ENCODE results near the gene SEC14L3. TPM values are rescaled to one million over a fixed set of nuclear protein-coding genes. Genes with fewer than 3 reads are reported as not detected.

Gene SEC14L3
- total and polyA plus RNA-seq, 10 of the 15 experiments (the other 5 are each of a cell fraction or from before 2014, with no cell fraction given), result 0.03 TPM; not detected in 9

DNA sequence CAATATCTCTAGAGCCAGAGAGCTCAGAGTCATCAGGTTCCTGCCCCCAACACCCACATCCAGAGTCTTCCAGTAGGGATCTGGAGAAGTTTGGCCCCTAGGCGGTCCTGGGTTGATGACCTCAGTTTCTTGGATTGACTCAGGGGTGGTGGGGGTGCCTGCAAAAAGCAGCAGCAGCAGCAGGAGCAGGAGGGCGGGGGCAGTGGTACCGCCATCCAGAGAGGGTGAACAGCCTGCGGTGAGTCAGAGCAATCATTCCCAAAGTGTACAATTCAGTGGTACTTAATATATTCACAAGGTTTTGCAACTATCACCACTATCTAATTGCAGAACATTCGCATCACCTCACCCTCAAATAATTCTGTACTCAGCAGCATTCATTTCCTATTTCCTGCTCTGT is 9.9 kb upstream of the SEC14L3 start:
- no peaks in the 10 kb centered on the region for H3K79me2 ChIP-seq (ENCODE audit: control insufficient read depth, insufficient read depth, low read length)
- no peaks in the 10 kb centered on the region; the same call in 1 of the 2 replicates for H4K20me1 ChIP-seq (ENCODE audit: control insufficient read depth, insufficient read depth)
- H3K4me2 ChIP-seq (ENCODE audit: control insufficient read depth, insufficient read depth), result no peak overlapping the region
- TF ChIP-seq NR2C2 (IDR thresholded peaks at IDR 0.05; ENCODE audit: borderline replicate concordance, control insufficient read depth, insufficient read length, low read depth) (no peak), SREBF1 (IDR thresholded peaks at IDR 0.05; ENCODE audit: low read length) (no peak), ZNF384 (IDR thresholded peaks at IDR 0.05; ENCODE audit: borderline replicate concordance, low read depth, low read length) (no peak), ZNF217 (IDR thresholded peaks at IDR 0.05) (no peak), RUNX3 (IDR thresholded peaks at IDR 0.05; ENCODE audit: low read length) (no peak), YBX1 (IDR thresholded peaks at IDR 0.05) (no peak), CREB1 (IDR thresholded peaks at IDR 0.05; ENCODE audit: low read depth) (no peak)
- TF ChIP-seq, protein P1, sequence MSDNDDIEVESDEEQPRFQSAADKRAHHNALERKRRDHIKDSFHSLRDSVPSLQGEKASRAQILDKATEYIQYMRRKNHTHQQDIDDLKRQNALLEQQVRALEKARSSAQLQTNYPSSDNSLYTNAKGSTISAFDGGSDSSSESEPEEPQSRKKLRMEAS (IDR thresholded peaks at IDR 0.05; ENCODE audit: low read depth, low read length), result no peak
- TF ChIP-seq, protein P2, sequence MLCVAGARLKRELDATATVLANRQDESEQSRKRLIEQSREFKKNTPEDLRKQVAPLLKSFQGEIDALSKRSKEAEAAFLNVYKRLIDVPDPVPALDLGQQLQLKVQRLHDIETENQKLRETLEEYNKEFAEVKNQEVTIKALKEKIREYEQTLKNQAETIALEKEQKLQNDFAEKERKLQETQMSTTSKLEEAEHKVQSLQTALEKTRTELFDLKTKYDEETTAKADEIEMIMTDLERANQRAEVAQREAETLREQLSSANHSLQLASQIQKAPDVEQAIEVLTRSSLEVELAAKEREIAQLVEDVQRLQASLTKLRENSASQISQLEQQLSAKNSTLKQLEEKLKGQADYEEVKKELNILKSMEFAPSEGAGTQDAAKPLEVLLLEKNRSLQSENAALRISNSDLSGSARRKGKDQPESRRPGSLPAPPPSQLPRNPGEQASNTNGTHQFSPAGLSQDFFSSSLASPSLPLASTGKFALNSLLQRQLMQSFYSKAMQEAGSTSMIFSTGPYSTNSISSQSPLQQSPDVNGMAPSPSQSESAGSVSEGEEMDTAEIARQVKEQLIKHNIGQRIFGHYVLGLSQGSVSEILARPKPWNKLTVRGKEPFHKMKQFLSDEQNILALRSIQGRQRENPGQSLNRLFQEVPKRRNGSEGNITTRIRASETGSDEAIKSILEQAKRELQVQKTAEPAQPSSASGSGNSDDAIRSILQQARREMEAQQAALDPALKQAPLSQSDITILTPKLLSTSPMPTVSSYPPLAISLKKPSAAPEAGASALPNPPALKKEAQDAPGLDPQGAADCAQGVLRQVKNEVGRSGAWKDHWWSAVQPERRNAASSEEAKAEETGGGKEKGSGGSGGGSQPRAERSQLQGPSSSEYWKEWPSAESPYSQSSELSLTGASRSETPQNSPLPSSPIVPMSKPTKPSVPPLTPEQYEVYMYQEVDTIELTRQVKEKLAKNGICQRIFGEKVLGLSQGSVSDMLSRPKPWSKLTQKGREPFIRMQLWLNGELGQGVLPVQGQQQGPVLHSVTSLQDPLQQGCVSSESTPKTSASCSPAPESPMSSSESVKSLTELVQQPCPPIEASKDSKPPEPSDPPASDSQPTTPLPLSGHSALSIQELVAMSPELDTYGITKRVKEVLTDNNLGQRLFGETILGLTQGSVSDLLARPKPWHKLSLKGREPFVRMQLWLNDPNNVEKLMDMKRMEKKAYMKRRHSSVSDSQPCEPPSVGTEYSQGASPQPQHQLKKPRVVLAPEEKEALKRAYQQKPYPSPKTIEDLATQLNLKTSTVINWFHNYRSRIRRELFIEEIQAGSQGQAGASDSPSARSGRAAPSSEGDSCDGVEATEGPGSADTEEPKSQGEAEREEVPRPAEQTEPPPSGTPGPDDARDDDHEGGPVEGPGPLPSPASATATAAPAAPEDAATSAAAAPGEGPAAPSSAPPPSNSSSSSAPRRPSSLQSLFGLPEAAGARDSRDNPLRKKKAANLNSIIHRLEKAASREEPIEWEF (IDR thresholded peaks at IDR 0.05; ENCODE audit: insufficient replicate concordance, low read depth, low read length), result no peak
- ChIA-PET SMC1A (ENCODE audit: uncharacterized antibody, unreplicated experiment) (no interaction called here), POLR2A (no interaction called here), CTCF (no interaction called here), RAD21 (ENCODE audit: unreplicated experiment) (no interaction called here)
- H2AFZ ChIP-seq (ENCODE audit: control insufficient read depth, low read depth, low read length), result no peak overlapping the region
- WGBS (ENCODE audit: insufficient coverage, insufficient replicate concordance, low lambda C conversion rate, missing lambda C conversion rate), result 32% methylated on average over 5 of the region's 5 CpGs
- H3K9me3 ChIP-seq (replicated peaks; ENCODE audit: control insufficient read depth, insufficient read depth, low read length), result no peaks in the 10 kb centered on the region
- no peak overlapping the region for H3K4me3 ChIP-seq
- H3K27me3 ChIP-seq (replicated peaks in 1 of 2; ENCODE audit: control insufficient read depth in 2 of 2, insufficient read depth in 2 of 2, low read length in 1 of 2), result peaks cover 0 to 1% of the 10 kb centered on the region in 2 experiments; a peak in 2 of 4 replicates
- FAIRE-seq (no peak), ATAC-seq (no peak), DNase-seq (ENCODE audit: low read depth, low spot score) (no peak)
- H3K9ac ChIP-seq (ENCODE audit: control insufficient read depth, insufficient read depth, low read length), result no peak overlapping the region
- in situ Hi-C loops (cut with MboI), result loop anchor here (5.0 kb wide), 1 partner anchor 89 kb away; no protein-coding TSS in a partner anchor
- no peak overlapping the region for H3K27ac ChIP-seq (ENCODE audit: control insufficient read depth, insufficient read depth)
- intact Hi-C loops (cut with micrococcal nuclease; ENCODE audit: unreplicated experiment), result loop anchor here (10.0 kb wide), 1 partner anchor 197 kb away; the partner anchor contains the start of gene CASTOR1
- H3K4me1 ChIP-seq (ENCODE audit: control insufficient read depth, insufficient read depth, low read length), result no peaks in the 10 kb centered on the region; the same call in 1 of the 2 replicates
- no TSS peak for BruUV-seq (replicated peaks)
- no peaks in the 10 kb centered on the region for H3K36me3 ChIP-seq (ENCODE audit: control insufficient read depth in 2 of 2, insufficient read depth in 2 of 2, low read length in 1 of 2)

All from GM12878 (cell line).